Measurements from ENCODE around the gene GNG10. TPM values are rescaled to one million over a fixed set of nuclear protein-coding genes. Genes with fewer than 3 reads are reported as not detected.

The GNG10 gene
- total and polyA plus RNA-seq, 9 of the 15 experiments (the other 6 are each of a cell fraction or from before 2014, with no cell fraction given): 13.1 to 37.8 (median 28.4) TPM

DNA sequence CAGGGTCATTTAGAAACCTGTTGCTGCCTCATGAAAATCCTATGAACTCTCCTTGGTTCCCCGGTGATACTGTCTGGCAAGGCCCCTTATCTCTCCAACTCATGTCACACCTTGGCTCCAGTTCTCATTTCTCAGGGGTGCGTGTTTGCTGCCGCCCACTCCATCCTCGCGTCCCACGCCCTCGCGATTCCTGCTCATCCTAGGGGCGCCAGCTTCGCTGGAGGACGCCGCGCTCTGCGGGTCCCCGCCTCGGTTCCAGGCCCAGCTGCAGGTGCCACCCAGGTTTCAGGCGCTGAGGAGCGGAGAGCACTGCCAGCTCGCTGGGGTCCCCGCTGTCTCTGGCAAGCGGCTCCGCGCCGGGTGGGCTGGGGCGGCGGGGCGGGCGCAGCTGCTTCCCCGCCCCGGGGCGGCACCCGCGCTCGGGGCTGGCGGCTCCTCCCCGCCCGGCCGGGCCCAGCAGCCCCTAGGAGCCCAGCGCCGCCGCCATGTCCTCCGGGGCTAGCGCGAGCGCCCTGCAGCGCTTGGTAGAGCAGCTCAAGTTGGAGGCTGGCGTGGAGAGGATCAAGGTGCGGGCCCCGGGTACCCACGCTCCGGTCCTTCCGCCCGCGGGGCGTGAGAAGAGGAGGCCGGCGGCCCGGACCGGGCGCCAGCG is at the start of gene GNG10 (continued):
- TF ChIP-seq CHD2 (IDR thresholded peaks at IDR 0.05; ENCODE audit: low read depth, low read length) (peak; percentile 63; the same call in 1 of the 2 replicates), BRCA1 (IDR thresholded peaks at IDR 0.05) (no peak), BRCA1 (CRISPR knock-in tag; IDR thresholded peaks at IDR 0.05) (no peak), RBM22 (IDR thresholded peaks at IDR 0.05; ENCODE audit: low read depth, low read length, poor library complexity, severe bottlenecking) (no peak), NRF1 (conservative IDR thresholded peaks at IDR 0.05 in 1 of 2, IDR thresholded peaks at IDR 0.05 in 1 of 2) (peak; percentile 24 to 47; a peak in 2 of 4 replicates), SAP30 (IDR thresholded peaks at IDR 0.05; ENCODE audit: borderline replicate concordance, insufficient read depth, low read depth, low read length, poor library complexity, severe bottlenecking) (no peak), ZNF239 (CRISPR knock-in tag; IDR thresholded peaks at IDR 0.05) (no peak), GATA2 (CRISPR knock-in tag; IDR thresholded peaks at IDR 0.05) (peak; percentile 30; the same call in 1 of the 2 replicates), ZNF740 (CRISPR knock-in tag; IDR thresholded peaks at IDR 0.05) (no peak), ZNF740 (tag; IDR thresholded peaks at IDR 0.05) (no peak), ZNF764 (CRISPR knock-in tag; IDR thresholded peaks at IDR 0.05; ENCODE audit: low read depth) (no peak), DMBX1 (CRISPR knock-in tag; IDR thresholded peaks at IDR 0.05; ENCODE audit: borderline replicate concordance) (no peak), SIN3A (IDR thresholded peaks at IDR 0.05; ENCODE audit: borderline replicate concordance in 2 of 2, control insufficient read depth in 1 of 2, low read depth in 2 of 2, low read length in 2 of 2) (peak in 1 of 2 experiments; percentile 30; a peak in 1 of 4 replicates), CBX8 (IDR thresholded peaks at IDR 0.05; ENCODE audit: borderline replicate concordance, extremely low read depth, low read depth, low read length, poor library complexity, severe bottlenecking) (no peak), ARHGAP35 (IDR thresholded peaks at IDR 0.05; ENCODE audit: partially characterized antibody) (no peak), ZBTB7A (IDR thresholded peaks at IDR 0.05; ENCODE audit: borderline replicate concordance, control insufficient read depth, low read depth, low read length) (peak; percentile 79), SP1 (CRISPR knock-in tag; IDR thresholded peaks at IDR 0.05) (0 out of 2 replicates have a peak, but pooled peaks have one; percentile 36), ZNF253 (CRISPR knock-in tag; conservative IDR thresholded peaks at IDR 0.05) (no peak), ZNF175 (CRISPR knock-in tag; IDR thresholded peaks at IDR 0.05; ENCODE audit: low read depth) (no peak), NELFE (IDR thresholded peaks at IDR 0.05; ENCODE audit: insufficient read depth, insufficient read length) (no peak)
- TF ChIP-seq, protein P1, sequence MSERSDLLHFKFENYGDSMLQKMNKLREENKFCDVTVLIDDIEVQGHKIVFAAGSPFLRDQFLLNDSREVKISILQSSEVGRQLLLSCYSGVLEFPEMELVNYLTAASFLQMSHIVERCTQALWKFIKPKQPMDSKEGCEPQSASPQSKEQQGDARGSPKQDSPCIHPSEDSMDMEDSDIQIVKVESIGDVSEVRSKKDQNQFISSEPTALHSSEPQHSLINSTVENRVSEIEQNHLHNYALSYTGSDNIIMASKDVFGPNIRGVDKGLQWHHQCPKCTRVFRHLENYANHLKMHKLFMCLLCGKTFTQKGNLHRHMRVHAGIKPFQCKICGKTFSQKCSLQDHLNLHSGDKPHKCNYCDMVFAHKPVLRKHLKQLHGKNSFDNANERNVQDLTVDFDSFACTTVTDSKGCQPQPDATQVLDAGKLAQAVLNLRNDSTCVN (CRISPR knock-in tag; IDR thresholded peaks at IDR 0.05): no peak
- TF ChIP-seq, protein P2, sequence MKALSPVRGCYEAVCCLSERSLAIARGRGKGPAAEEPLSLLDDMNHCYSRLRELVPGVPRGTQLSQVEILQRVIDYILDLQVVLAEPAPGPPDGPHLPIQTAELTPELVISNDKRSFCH (CRISPR knock-in tag; IDR thresholded peaks at IDR 0.05): no peak
- TF ChIP-seq, protein P2 (tag; IDR thresholded peaks at IDR 0.05): no peak
- TF ChIP-seq, protein P3, sequence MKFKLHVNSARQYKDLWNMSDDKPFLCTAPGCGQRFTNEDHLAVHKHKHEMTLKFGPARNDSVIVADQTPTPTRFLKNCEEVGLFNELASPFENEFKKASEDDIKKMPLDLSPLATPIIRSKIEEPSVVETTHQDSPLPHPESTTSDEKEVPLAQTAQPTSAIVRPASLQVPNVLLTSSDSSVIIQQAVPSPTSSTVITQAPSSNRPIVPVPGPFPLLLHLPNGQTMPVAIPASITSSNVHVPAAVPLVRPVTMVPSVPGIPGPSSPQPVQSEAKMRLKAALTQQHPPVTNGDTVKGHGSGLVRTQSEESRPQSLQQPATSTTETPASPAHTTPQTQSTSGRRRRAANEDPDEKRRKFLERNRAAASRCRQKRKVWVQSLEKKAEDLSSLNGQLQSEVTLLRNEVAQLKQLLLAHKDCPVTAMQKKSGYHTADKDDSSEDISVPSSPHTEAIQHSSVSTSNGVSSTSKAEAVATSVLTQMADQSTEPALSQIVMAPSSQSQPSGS (CRISPR knock-in tag; IDR thresholded peaks at IDR 0.05): no peak

Data from K562 (cell line).